ENCODE data around the gene F9. TPM values are rescaled to one million over a fixed set of nuclear protein-coding genes. Genes with fewer than 3 reads are reported as not detected.

F9 gene
- total RNA-seq (not detected), polyA plus RNA-seq (not detected)
- long read RNA-seq, donor 1: 0 reads
- long read RNA-seq, donor 2: 0 reads
- long read RNA-seq, donor 3: 0 reads

DNA sequence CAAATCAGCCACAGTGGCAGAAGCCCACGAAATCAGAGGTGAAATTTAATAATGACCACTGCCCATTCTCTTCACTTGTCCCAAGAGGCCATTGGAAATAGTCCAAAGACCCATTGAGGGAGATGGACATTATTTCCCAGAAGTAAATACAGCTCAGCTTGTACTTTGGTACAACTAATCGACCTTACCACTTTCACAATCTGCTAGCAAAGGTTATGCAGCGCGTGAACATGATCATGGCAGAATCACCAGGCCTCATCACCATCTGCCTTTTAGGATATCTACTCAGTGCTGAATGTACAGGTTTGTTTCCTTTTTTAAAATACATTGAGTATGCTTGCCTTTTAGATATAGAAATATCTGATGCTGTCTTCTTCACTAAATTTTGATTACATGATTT, at the start of gene F9:
F9 (plus strand) TSS at position 190 of the 400 bp plus-strand sequence; CDS start at position 216, 26 bp downstream.
- no peak for TF ChIP-seq POLR2A (IDR thresholded peaks at IDR 0.05)
- TF ChIP-seq, protein P1, sequence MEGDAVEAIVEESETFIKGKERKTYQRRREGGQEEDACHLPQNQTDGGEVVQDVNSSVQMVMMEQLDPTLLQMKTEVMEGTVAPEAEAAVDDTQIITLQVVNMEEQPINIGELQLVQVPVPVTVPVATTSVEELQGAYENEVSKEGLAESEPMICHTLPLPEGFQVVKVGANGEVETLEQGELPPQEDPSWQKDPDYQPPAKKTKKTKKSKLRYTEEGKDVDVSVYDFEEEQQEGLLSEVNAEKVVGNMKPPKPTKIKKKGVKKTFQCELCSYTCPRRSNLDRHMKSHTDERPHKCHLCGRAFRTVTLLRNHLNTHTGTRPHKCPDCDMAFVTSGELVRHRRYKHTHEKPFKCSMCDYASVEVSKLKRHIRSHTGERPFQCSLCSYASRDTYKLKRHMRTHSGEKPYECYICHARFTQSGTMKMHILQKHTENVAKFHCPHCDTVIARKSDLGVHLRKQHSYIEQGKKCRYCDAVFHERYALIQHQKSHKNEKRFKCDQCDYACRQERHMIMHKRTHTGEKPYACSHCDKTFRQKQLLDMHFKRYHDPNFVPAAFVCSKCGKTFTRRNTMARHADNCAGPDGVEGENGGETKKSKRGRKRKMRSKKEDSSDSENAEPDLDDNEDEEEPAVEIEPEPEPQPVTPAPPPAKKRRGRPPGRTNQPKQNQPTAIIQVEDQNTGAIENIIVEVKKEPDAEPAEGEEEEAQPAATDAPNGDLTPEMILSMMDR (IDR thresholded peaks at IDR 0.05): no peak
- no peak for ATAC-seq
- 65 to 81% (median 76%) methylated on average over 4 of the region's 4 CpGs for WGBS, 4 donors

DNA sequence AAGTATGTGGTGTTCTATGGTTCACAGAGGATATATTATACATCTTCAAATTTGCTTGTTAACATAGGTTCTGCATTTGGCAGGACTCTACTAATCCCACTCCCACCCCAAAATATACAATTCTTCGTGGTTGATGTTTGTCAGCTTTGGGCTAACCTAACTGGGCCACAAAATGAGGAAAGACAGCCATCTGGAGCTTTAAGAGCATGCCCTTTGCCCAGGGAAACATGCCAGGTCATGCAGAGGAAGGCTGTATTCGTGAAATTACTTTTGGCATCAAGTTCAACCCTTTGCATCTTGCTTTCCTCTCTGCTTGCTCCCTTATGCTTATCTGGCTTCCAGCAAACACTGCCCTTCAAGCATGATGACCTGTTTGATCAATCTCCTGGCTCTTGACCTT, 46.8 kb upstream of the F9 start:
- no peak for DNase-seq
- WGBS, 4 donors: 16 to 40% (median 33%) methylated on average over 2 of the region's 2 CpGs
- no peak for ATAC-seq
- Histone ChIP-seq H3K27me3 (no peaks in the 10 kb centered on the region), H3K4me1 (no peaks in the 10 kb centered on the region), H3K27ac (no peak overlapping the region), H3K36me3 (no peaks in the 10 kb centered on the region), H3K4me3 (no peak overlapping the region), H3K9me3 (no peaks in the 10 kb centered on the region)
- intact Hi-C loops (cut with DNase I): no loop called here
- TF ChIP-seq, protein P1 (IDR thresholded peaks at IDR 0.05): no peak
- no peak for TF ChIP-seq POLR2A (IDR thresholded peaks at IDR 0.05)

More for the DNA sequence above, at the start of gene F9:
- Histone ChIP-seq H3K27ac (no peak within 1 kb of the TSS), H3K4me1 (no peaks in the 10 kb centered on the region), H3K27me3 (no peaks in the 10 kb centered on the region), H3K36me3 (no peaks in the 10 kb centered on the region), H3K4me3 (no peak within 1 kb of the TSS), H3K9me3 (no peaks in the 10 kb centered on the region)
- DNase-seq: no peak
- intact Hi-C loops (cut with DNase I): no loop called here

DNA sequence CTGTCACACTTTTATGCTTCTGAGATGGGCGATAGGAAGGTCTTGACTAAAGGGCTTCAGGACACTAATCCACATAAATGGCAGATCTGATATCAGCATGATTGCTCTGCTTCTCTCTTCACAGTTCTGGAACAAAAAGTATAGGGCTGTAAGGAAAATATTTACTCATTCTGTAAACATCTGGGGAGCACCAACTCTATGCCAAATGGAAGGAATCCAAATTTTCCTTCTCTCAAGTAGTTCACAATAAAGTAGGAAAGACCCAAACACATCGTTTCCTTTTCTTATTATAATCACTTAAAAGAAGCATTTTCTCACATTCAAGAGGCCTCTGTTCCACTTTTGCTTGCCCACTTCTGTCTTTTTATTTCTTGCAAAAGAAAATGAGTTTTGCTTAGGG, 45.9 kb upstream of the F9 start:
- no peak for TF ChIP-seq POLR2A (IDR thresholded peaks at IDR 0.05)
- TF ChIP-seq, protein P1 (IDR thresholded peaks at IDR 0.05): no peak
- H3K9me3 ChIP-seq: no peaks in the 10 kb centered on the region
- intact Hi-C loops (cut with DNase I): no loop called here
- no peak overlapping the region for H3K27ac ChIP-seq
- no peaks in the 10 kb centered on the region for H3K27me3 ChIP-seq
- ATAC-seq (no peak), DNase-seq (no peak)
- H3K4me1 ChIP-seq: no peaks in the 10 kb centered on the region
- WGBS, 4 donors: 32 to 57% (median 49%) methylated on average over 2 of the region's 2 CpGs
- no peak overlapping the region for H3K4me3 ChIP-seq
- no peaks in the 10 kb centered on the region for H3K36me3 ChIP-seq

DNA sequence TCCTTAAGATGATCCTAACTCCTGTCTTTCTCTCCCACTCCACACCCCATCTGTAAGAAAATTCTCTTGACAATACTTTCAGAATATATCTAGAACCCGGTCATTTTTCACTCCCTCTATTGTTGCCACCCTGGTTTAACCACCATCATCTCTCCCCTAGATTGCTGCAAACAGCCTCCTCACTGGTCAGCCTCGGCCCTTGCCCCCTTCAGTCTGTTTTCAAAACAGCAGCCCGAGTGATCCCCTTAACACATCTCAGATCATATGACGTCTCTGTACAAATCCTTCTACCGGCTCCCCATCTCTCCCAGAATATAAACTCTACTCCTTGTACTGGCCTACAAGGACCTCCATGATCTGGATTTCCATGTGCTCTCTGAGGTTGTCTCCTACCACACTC, 35.2 kb upstream of the F9 start:
- H3K9me3 ChIP-seq: no peaks in the 10 kb centered on the region
- H3K27ac ChIP-seq: no peak overlapping the region
- 60 to 74% (median 64%) methylated on average over 5 of the region's 5 CpGs for WGBS, 4 donors
- ATAC-seq (no peak), DNase-seq (no peak)
- H3K4me3 ChIP-seq: no peak overlapping the region
- H3K36me3 ChIP-seq: no peaks in the 10 kb centered on the region
- TF ChIP-seq POLR2A (IDR thresholded peaks at IDR 0.05): no peak
- no peaks in the 10 kb centered on the region for H3K4me1 ChIP-seq
- no peaks in the 10 kb centered on the region for H3K27me3 ChIP-seq
- intact Hi-C loops (cut with DNase I): no loop called here

DNA sequence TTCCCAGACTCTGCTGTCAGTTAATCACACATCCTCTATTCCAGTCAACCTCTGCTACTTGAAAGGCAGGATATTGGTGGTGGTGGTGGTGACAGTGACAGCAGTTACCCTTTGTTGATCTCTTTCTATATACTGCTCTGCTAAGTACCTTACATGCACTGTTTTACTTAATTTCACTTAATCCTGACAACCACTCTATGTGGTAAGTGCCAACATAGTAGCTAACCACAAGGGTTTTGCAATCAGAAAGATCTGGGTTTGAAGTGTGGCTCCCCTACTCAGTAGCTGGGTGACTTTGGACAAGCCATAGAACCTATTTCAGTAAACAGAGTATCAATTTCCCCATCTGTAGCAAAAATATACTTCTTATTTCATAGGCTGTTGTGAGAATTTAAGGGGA, 24.2 kb upstream of the F9 start:
- intact Hi-C loops (cut with DNase I): no loop called here
- no peak for ATAC-seq
- Histone ChIP-seq H3K36me3 (no peaks in the 10 kb centered on the region), H3K27ac (no peak overlapping the region), H3K4me1 (no peaks in the 10 kb centered on the region), H3K27me3 (no peaks in the 10 kb centered on the region), H3K4me3 (no peak overlapping the region), H3K9me3 (no peaks in the 10 kb centered on the region)
- TF ChIP-seq, protein P1 (IDR thresholded peaks at IDR 0.05): no peak
- TF ChIP-seq POLR2A (IDR thresholded peaks at IDR 0.05): no peak
- no peak for DNase-seq
